HG03039 (cell line): Measurements from ENCODE around the gene RAD51B.
"Not testable (repeated sequence)": the region's sequence is repeated elsewhere in the genome, so short reads cannot be mapped to it uniquely, and the experiment has no call there.

Source experiments
- ATAC-seq: cut with Tn5 transposase; IDR thresholded peaks from one replicate; pipeline ENCODE4 v1.9.1; 2021; ENCODE audit warnings: mild to moderate bottlenecking, moderate library complexity; ENCODE audit not compliant: unreplicated experiment

Gene RAD51B

GRCh38 chr14:68285421-68286179 is 466.0 kb downstream of the RAD51B start:
- ATAC-seq, result no peak

- ATAC-seq, result no peak
Observed at GRCh38 chr14:68286667-68287066, 467.1 kb downstream of the RAD51B start.

GRCh38 chr14:68289452-68289851 is 469.9 kb downstream of the RAD51B start:
- ATAC-seq, result not testable (repeated sequence)

DNA sequence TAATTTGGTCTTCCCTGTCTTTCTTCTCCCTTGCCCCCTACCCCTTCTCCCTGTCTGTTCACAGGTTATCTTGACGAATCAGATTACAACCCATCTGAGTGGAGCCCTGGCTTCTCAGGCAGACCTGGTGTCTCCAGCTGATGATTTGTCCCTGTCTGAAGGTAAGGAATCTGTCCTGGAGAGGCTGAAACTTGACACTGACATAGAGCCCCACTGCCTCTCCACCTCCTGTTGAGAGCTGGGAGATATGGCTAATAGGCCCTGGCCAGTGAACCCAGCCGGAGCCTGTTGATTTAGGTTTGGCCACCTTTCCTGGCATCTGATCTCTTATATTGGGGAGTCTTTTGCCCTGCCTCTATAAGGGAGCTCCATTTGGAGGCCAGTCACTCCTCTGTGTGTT is 472.2 kb downstream of the RAD51B start:
- ATAC-seq, result no peak

GRCh38 chr14:68292441-68293215 is 473.0 kb downstream of the RAD51B start:
- ATAC-seq, result no peak

DNA sequence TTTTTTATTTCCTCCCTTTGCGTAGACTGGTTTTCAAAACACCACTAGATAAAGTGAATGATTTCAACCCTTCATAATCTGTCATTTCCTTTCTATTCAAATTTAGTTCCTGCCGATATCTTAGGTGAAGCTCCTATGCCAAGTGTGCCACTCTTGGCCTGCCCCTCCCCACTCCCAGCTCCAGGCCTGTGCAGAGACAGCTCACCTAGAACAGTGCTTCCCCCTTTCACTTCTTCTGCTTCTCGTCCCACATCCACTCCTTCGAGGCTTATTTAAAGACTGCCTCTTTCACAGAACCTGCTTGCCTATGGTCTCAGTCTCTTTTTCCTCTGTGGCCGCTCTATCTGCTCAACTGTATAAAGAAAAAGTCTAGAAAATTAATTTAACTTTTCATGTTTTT is 473.8 kb downstream of the RAD51B start:
- ATAC-seq, result no peak

DNA sequence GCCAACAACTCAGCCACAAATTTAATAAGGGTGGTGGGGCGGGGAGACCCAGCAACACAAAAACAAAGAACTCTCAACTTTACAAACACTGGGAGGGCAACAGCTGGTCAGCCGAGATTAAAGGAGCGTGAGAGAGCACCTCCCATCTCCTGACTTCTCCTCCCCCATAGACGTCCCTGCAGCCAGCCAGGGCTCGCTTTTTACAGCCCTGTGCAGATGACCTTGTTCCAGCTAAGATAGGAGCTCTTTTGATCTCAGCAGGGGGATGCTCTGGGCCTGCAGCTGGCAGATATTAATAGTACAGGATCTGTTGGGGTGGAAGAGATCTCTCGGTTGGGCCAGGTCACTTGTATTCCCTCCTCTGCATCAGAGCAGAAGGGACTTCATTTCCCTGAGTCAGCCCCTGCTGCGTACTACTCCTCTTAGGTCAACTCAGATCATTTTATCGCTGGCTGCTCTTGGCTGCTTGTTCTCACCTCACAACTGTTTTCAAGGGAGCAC is 475.8 kb downstream of the RAD51B start:
- no peak for ATAC-seq

DNA sequence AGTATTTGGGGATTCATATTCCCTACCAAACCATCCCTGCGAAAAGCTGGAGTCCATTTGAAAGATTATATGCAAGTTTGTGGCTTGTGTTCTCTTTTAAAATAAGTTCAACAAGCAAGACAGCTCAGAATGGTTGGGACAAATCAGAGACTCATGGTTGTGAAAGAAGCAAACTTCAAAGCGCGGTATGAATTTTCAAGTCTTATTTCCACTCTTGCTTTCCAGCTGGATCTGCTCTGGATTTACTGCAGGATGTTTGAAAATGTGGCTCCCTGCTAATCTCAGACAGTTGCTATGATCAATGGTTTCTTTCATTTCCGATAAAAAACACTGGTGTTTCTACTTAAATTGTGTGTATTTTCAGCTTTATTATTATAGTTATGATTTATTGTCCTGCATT is 477.5 kb downstream of the RAD51B start:
- ATAC-seq, result no peak

- no peak for ATAC-seq
Observed at GRCh38 chr14:68297876-68298468, 478.4 kb downstream of the RAD51B start.

DNA sequence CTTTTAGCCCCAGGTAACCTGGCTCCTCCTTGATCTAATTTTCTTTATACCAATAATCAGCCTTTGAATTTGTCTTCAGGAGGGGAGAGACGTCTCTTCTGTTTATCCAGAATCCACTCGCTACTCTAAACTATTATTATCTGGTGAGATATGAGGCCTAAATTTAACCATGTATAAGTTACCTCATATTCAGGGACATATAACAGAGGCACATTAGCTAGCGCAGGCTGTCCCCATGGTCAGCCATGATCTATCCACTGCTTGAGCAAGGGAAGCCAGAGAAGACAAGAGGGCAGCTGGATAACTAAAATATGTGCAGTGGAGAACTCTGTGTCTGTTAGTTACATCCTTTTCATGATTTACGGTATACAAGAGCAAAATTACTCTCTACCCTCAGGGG is 481.0 kb downstream of the RAD51B start:
- no peak for ATAC-seq

DNA sequence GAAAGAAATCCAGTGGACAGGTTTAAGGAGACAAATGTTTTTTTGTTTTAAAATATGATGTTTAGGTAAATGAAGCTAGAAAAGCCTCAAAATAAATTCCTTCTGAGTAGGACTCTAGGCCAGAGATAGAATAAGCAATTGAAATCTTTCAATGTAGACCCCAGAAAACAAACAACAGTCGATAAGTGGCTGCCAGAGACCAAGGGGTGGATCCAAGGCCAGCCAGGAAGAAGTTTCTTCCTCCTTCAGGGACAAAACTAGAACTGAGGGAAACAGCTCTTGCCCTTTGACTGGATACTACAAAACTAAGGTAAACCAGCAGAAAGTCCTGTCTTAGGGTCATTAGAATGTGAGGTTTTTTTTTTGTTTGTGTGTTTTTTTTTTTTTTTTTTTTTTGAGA is 481.6 kb downstream of the RAD51B start:
- ATAC-seq, result no peak

DNA sequence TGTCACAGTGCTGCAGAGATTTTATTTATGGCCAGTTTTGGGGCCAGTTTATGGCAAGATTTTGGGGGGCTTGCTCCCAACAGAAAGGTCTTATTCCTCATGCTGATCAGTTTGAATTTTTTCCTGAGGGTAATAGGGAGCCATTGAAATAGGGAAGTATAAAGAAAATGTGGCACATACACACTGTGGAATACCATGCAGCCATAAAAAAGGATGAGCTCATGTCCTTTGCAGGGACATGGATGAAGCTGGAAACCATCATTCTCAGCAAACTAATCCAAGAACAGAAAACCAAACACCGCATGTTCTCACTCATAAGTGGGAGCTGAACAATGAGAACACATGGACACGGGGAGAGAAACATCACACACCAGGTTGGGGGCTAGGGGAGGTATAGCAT is 483.4 kb downstream of the RAD51B start:
- not testable (repeated sequence) for ATAC-seq

DNA sequence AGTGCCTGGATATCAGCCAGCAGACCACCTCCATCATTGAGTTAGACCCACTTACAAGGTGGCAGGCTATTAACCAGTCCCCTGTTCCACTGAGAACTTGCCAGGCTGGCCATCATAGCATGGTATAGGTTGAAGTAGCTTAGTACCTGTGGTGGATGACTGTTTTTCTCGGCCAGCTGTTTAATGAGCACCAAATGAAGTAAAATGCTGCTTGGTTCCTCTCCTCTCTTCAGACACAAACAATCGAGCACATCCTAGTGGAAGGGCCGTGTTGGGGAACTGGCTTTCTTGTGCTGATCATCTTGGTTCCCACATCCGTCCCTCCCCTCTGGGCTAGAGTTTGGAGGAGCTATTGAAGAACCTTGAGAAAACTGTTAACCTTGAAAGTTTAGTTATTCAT is 486.2 kb downstream of the RAD51B start:
- ATAC-seq, result no peak

DNA sequence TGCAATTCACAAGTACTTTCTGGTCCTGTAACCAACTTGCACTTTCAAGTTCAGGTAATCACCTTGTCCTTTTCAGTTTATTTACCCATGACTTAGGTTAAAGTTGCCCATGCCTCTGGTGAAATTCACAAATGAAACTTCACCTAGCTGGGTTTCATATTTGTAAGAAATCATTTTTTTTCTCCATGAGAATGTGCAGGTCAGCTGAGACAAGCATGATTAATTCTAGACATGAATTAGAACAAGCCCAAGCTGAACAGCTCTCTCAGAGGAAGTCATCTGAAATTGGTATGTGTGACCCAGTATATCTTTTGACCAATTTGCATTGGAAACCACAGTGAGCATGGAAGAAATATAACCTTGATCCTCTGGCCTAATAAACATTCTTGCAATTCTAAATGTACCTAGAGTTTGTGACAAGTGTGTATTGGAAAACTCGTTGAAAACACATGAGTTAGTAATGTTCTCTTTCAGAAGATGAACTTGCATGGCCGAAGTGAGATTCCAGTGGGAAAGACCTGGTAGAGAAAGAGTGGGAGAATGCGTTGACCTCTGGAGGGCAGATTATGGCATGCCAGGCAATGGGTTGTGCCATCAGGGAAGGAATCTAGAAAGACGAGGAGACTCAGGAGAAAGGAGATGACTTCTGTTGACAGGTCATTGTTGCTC is 486.8 kb downstream of the RAD51B start:
- ATAC-seq, result peak; percentile 56

- ATAC-seq, result no peak
Observed at GRCh38 chr14:68306934-68307789, 487.6 kb downstream of the RAD51B start.

GRCh38 chr14:68307790-68308168 is 488.2 kb downstream of the RAD51B start:
- ATAC-seq, result no peak

GRCh38 chr14:68308726-68309520 is 489.3 kb downstream of the RAD51B start:
- ATAC-seq, result no peak

DNA sequence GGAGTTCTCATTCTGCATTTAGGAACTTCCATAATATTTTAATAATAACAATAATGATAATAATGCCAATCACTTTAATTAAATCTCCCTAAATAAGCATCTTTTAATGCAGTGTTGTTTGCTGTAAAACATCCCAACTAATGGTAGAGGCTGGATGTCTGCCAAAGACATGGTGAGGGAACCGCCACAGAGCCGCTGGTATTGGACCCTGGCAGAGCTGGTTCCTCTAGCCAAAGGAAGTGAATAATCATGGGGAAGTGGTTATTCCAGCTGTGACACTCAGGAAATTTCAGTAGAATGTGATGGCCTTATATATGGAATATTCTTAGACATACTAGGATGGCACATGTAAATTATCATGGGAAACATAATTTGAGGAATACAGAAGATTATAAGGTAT is 490.0 kb downstream of the RAD51B start:
- ATAC-seq, result no peak

GRCh38 chr14:68312300-68312699 is 492.7 kb downstream of the RAD51B start:
- ATAC-seq, result no peak
